Body of pancreas (tissue), 4 donors: ENCODE data around the gene CASTOR1. TPM values are rescaled to one million over a fixed set of nuclear protein-coding genes. Genes with fewer than 3 reads are reported as not detected.

Experiments used
- ATAC-seq: fragments of 150-250 bp; one replicate; pipeline ENCODE4 v1.9.1; 2016
- DNase-seq, 4 donors: peaks; one replicate each; pipeline ENCODE4 v3.0.0-alpha.2; 2019
- H3K27ac ChIP-seq, 4 donors: fragments of 200-600 bp; sonication (generic); 1 replicate in 3 of 4; 2 replicates in 1 of 4; pipeline versions ENCODE4 v1.5.1 to v1.6.1; 2016 to 2019; ENCODE audit warnings: mild to moderate bottlenecking in 1 of 4, mixed read lengths in 1 of 4, moderate library complexity in 1 of 4
- H3K27me3 ChIP-seq, 2 donors: fragments of 200-600 bp; sonication (generic); one replicate each; pipeline ENCODE4 v1.6.0; 2016; ENCODE audit warnings: mild to moderate bottlenecking in 1 of 2
- H3K36me3 ChIP-seq, 2 donors: fragments of 200-600 bp; sonication (generic); replicated peaks in 1 of 2; 2 replicates each; pipeline ENCODE4 v1.5.1; 2016; ENCODE audit warnings: low read depth in 2 of 2; ENCODE audit not compliant: insufficient read depth in 1 of 2
- H3K4me1 ChIP-seq: fragments of 200-600 bp; sonication (generic); one replicate; pipeline ENCODE4 v1.6.0; 2016
- H3K4me3 ChIP-seq, 2 donors: fragments of 200-600 bp; sonication (generic); 1 replicate in 1 of 2; 2 replicates in 1 of 2; pipeline ENCODE4 v1.5.1; 2016 to 2019
- H3K9me3 ChIP-seq, 3 donors: fragments of 200-600 bp; sonication (generic); 1 replicate in 2 of 3; 2 replicates in 1 of 3; pipeline ENCODE4 v1.5.1; 2016
- CTCF ChIP-seq, 7 experiments: fragments of 450-650 bp in 4 of 7; fragments of 200-600 bp in 3 of 7; sonication (generic) in 3 of 7; IDR thresholded peaks; one replicate each; pipeline ENCODE4 v1.5.1; 2016 to 2019; ENCODE audit warnings: antibody characterized with exemption in 7 of 7
- POLR2A ChIP-seq, 3 donors: fragments of 450-650 bp; IDR thresholded peaks; one replicate each; pipeline ENCODE4 v1.6.1; 2016; ENCODE audit warnings: antibody characterized with exemption in 3 of 3, mild to moderate bottlenecking in 2 of 3
- WGBS, 2 donors: methylation state at CpG; one replicate each; pipeline ENCODE4 v1.1.5; 2017; 5-methylcytosine and 5-hydroxymethylcytosine counted together
- intact Hi-C: fragments of 100-400 bp; cut with DNase I; formaldehyde crosslinking; loops from one replicate; pipeline ENCODE4 v1.15.1; 2023
- total RNA-seq, 2 donors: library from RNA; depleted of rRNA; stranded (reverse); fragments of >200 nt; gene quantifications; one replicate each; pipeline ENCODE4 v1.1.0, GENCODE V29; 2016

CASTOR1 gene
- total RNA-seq, 2 donors from 2014 or later: 4.2 to 21.4 TPM

GRCh38 chr22:30297991-30298701 is 8.8 kb upstream of the CASTOR1 start:
- intact Hi-C loops: no loop called here
- H3K4me1 ChIP-seq: peaks cover 27% of the 10 kb centered on the region
- peak overlapping the region in 3 of 4 donors; percentile 6 to 34 (median 28) for H3K27ac ChIP-seq
- H3K36me3 ChIP-seq: peaks cover 0 to 6% of the 10 kb centered on the region in 2 donors
- no peaks in the 10 kb centered on the region for H3K9me3 ChIP-seq
- ATAC-seq: no peak
- no peak overlapping the region for H3K4me3 ChIP-seq
- peak in 1 of 7 experiments; percentile 16 for TF ChIP-seq CTCF (IDR thresholded peaks at IDR 0.05)
- no peak for TF ChIP-seq POLR2A (IDR thresholded peaks at IDR 0.05)
- H3K27me3 ChIP-seq: no peaks in the 10 kb centered on the region
- WGBS, 2 donors: 68 to 73% methylated on average over 3 to 9 of the region's 9 CpGs
- DNase-seq: peak in 2 of 4 donors; percentile 41 to 60

DNA sequence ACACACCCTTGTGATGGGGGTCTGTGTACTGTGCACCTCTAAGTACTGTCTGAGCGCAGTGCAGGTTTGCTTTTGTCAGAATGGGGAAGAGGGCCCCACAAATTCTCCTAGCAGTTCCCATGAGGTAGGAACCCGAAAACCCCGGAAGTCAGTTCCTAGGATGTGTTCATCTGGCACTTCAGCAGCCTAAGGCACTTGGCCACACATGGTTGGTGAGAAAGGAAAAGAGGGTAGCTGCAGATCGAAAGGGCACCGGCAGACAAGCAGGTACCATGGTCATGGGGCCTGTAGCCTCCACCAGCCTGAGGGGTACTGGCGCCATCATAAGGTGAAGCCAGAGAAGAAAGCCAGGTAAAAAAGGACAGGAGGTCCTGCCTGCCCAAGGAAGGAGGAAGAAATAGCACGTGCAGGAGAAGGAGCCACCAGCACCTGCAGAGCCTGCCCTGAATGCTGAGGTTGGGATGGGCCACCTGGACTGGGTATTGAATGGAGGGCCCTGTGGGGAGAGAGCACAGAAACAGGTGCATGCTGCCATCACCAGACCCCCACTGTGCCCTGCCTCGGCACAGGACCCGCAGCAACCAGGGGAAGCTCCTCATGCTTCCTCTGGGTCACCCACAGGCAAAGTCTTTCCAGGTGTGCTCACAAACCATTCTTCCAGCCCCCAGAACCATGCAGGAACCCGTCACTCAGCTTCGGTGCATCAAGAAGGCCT is 8.1 kb upstream of the CASTOR1 start:
- ATAC-seq: no peak
- peaks cover 0 to 7% of the 10 kb centered on the region in 2 donors for H3K36me3 ChIP-seq
- no peak for TF ChIP-seq CTCF (IDR thresholded peaks at IDR 0.05)
- TF ChIP-seq POLR2A (IDR thresholded peaks at IDR 0.05): no peak
- no peak for DNase-seq
- no peaks in the 10 kb centered on the region for H3K27me3 ChIP-seq
- no peak overlapping the region for H3K27ac ChIP-seq
- intact Hi-C loops: no loop called here
- 91 to 95% methylated on average over 11 of the region's 11 CpGs for WGBS, 2 donors
- no peaks in the 10 kb centered on the region for H3K9me3 ChIP-seq
- no peak overlapping the region for H3K4me3 ChIP-seq
- H3K4me1 ChIP-seq: peaks cover 20% of the 10 kb centered on the region

DNA sequence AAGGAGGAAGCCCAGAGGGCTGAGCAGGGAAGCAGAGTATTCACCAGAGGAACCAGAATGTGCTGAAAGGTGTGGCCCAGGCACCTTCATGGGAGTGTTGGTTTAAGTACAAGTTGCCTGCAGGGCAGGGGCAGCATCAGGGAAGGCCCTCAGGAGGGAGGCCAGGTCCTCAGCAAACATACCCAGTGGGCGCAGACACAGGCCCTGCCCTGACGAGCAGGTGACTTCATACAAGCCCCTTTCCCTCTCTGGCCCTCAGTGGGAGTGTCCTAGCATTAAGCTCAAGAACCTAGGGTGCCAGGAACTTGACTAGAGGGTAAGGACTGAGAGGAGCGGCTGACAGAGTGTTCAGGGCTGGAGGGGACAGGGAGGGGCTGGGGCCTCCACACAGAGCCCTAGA is 7.5 kb upstream of the CASTOR1 start:
- no peak for ATAC-seq
- Histone ChIP-seq H3K4me1 (peaks cover 17% of the 10 kb centered on the region), H3K9me3 (no peaks in the 10 kb centered on the region), H3K36me3 (peaks cover 0 to 7% of the 10 kb centered on the region in 2 donors), H3K27ac (no peak overlapping the region), H3K4me3 (no peak overlapping the region), H3K27me3 (no peaks in the 10 kb centered on the region)
- WGBS, 2 donors: 88 to 100% methylated on average over 3 of the region's 3 CpGs
- TF ChIP-seq POLR2A (IDR thresholded peaks at IDR 0.05) (no peak), CTCF (IDR thresholded peaks at IDR 0.05) (no peak)
- intact Hi-C loops: no loop called here
- no peak for DNase-seq

DNA sequence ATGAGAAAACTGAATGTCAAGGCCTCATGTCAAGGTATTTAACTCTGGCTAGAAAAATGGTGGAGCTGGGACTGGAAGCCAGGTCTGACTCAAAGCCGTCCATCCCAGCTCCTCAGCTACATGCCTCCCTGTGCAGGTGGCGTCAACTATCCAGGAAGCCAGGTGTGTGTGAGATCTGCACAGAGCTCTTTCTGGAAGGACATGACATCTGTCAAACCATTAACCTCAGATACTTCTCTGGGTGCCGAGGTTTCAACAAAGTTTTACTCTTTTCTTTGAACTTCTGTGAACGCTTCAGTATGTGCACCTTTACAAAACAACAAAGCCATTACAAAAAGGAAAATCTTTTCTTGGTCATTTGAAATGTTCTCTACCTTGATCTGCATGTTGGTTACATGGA is 7.0 kb upstream of the CASTOR1 start:
- no peak overlapping the region for H3K27ac ChIP-seq
- TF ChIP-seq CTCF (IDR thresholded peaks at IDR 0.05) (no peak), POLR2A (IDR thresholded peaks at IDR 0.05) (no peak)
- H3K9me3 ChIP-seq: no peaks in the 10 kb centered on the region
- no peak for DNase-seq
- intact Hi-C loops: no loop called here
- H3K27me3 ChIP-seq: no peaks in the 10 kb centered on the region
- H3K4me3 ChIP-seq: no peak overlapping the region
- peaks cover 0 to 7% of the 10 kb centered on the region in 2 donors for H3K36me3 ChIP-seq
- ATAC-seq: no peak
- peaks cover 17% of the 10 kb centered on the region for H3K4me1 ChIP-seq
- 95 to 96% methylated on average over 4 of the region's 4 CpGs for WGBS, 2 donors
